ENCODE data around the gene EIF2S2.

The EIF2S2 gene

DNA sequence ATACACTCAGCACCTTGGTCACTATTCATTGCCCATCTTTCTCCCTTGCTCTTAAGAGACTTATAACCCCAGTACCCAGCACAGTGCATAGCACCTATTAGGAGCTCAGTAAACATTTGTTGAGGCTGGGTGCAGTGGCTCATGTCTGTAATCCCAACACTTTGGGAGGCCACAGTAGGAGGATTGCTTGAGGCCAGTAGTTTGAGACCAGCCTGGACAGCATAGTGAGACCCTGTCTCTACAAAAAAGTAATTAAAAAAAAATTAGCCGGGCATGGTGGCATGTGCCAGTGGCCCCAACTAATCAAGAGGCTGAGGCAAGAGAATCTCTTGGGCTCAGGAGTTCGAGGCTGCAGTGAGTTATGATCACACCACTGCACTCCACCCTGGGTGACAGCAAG, 8.2 kb upstream of the EIF2S2 start:
- DNase-seq: no peak

DNA sequence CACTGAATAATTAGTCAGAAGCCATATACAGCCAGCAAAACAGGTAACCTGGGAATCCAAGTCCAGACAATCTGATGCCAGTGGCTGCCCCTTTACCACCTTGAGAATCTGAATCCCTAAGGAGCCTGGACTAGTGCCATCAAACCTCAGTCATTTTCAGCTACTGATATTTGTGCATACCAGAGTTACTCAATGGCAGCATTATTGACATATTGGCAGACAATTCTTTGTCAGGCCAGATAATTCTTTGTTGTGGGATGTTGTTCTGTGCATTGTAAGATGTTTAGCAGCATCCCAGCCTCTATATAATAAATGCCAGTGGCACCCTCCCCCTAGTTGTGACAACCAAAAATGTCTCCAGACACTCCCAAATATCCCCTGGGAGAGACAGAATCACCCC, 3.2 kb upstream of the EIF2S2 start:
- DNase-seq: no peak

DNA sequence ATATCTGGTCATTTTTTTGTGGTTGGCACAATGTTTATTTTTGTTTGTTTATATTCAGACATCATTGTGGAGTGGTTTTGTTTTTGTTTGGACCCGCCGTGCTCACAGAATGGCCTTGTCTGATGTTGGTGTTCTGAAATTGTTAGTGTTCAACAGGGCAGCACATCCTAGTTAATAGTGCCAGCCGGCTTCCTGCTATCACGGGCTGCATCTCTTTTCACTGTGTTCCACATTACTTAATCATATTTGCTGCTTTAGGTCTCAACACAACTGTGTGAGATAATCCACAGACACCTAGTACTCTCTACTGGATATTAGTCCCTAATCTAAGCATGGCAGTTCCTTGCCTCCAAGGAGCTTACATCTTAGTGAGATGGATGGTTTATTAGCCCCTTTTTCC, 2.8 kb upstream of the EIF2S2 start:
- DNase-seq: no peak

DNA sequence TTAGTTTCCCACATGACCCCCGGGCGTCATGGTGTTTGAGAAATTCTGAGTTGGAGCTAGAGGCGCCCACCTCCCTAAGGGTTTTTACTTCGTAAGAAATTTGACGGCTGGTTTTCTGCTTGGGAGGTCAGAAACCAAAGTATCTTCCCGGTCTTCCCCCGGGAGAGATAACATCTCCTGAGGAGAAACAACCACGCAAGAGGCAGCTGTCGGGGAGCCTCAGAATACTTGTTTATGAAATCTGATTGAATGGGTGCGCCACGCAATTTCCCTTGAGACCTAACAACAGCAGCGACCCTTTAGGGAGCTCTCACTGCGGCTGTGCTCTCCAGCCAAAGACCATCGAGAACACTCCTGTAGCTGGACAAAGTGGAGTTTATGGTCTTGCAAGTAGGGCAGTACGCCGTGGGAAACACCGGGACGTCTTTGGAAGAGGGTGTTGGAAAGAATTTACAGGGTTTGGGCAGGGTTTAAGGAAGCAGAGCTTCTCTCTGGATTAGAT, 608 bp upstream of the EIF2S2 start:
- DNase-seq: peak; percentile 34

DNA sequence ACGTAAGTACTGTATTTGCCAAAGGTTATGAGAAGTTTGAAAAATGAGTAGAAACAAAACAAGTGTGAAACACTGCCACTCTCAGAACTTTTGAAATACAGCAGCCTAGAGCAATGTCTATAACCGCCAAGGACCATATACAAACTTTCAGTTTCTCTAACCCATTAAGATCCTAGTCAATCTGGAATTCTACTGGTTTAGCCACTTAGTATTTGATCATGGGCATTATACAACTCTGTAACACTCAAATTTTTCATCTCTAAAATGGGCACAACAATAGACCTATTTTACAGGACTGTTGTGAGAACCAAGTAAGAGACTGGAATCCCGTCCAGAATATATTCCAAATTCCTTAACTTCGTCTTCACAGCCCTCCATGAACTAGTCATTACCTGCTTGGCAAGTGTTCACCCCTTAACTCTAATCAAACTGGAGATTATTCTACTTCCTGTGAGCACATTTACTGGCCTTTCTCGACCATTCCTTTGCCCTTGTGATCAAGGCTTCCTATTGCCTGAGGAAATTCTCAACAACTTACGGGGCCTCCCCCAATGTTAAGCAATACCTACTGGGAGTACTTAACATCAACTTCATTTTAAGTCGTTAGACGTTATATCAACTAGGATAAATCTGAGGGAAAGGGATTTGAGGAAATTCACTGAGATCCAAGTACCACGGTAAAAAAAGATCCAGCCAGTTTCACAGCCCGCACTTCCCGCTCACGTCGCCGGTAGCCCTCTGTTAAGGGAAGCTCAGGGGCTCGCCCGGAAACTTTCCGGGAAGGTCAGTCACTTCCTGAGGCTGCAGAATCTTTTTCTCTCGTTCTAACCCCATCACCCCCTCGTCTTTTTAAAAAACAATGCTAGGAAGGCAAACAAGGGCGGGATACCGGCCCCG, 1.1 kb downstream of the EIF2S2 start:
- DNase-seq: peak; percentile 50

DNA sequence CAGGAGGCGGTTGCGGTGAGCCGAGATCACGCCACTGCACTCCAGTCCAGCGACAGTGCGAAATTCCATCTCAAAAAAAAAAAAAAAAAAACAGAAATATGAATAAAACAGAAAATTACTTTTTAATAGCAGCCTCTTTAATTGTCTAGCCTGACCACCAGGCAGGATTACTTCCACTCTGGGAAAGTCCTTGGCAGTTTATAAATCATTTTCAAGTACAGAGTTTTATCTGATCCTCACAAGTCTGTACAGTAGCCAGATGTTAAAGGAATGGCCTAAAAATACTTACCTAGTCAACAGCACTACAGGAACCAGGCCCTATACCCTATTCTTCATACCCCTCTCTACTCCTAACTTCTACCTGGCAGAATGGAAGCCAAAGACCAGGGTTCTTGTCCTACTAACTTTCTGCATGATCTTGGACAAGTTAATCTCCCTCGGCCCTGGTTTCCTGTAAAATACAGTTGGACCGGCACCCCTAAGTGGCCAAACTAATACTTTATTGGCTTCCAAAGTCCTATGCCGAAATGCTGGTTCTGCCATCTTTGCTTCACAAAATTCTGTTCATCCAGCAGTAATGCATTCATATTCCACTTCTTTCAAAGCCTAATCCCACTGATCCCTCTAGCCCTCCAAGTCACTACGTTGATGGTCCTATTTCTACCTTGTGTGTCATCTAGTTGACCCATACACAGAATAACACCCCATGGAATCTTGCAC, 1.9 kb downstream of the EIF2S2 start:
- DNase-seq: no peak

DNA sequence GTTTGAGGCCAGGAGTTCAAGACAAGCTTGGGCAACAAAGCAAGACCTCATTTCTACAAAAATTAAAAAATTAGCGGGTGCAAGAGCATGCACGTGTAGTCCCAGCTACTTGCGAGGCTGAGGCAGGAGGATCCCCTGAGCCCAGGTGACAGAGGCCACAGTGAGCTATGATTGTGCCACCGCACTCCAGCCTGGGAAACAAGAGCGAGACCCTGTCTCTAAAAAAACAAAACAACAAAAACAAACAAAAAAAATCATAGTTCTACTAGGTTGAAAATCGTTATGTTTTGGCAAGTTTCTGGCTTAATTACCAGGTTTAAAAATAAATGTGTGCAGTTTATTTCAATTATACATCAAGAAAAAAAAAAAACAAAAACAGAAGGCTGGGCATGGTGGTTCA, 2.6 kb downstream of the EIF2S2 start:
- DNase-seq: no peak

DNA sequence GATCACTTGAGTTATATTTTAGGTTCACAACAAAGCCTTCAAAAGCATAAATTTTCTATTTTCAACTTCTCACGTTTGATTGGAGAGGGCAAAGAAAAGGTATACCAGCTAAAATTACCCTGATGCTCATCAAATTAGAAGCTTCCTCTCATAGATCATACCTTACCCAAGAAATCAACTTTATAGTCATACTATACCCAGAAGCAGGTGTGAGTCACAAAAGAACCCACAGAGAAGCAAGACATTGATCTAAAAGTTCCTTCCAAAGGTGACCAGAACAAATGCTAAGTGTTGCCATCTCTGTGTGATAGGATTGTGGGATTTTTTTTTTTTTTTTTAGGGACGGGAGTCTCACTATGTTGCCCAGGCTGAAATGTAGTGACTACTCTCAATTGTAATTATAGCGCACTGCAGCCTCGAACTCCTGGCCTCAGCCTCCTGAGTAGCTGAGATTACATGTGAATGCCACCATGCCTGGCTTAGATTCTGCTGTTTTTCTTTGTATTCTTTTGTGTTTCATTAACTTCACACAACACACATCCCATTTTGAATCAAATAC, 3.3 kb downstream of the EIF2S2 start:
- no peak for DNase-seq

DNA sequence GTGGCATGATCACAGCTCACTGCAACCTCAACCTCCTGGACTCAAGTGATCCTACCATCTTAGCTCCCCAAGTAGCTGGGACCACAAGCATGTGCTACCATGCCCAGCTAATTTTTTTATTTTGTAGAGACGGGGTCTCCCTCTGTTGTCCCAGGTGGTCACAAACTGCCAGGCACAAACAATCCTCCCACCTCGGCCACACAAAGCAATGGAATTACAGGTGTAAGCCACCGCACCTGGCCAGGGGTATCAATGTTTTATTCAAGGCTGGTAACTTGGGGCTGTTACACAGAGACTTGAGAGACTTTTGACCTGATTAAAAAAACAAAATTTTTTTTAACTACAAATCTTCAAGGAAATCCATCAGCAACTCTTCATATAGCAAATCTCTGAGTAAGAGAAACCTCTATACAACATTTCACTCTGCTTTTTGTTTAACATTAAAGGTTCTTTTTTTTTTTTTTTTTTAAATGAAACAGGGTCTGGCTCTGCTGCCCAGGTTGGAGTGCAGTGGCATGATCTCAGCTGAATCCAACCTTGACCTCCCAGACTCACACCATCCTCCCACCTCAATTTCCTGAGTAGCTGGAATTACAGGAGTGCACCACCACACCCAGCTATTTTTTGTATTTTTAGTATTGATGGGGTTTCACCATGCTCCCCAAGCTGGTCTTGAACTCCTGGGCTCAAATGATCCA, 5.9 kb downstream of the EIF2S2 start:
- no peak for DNase-seq

DNA sequence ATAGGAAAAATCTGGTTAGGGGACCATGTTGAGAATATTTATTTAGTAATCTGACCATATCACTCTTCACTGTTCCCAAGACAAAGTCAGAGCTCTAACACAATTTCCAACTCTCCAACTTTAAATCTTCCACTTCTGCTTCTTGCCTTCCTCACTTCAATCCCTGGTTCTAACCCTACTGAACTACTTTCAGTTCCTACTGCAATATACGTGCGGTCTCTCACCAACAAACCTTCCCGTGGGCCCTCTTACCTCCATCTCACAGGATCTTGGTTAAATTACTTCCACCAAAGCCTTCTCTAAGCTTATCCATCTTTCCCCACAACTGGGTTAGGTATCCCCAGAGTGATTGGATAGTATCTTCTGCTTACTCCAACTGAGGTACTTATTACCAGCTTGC, 8.0 kb downstream of the EIF2S2 start:
- no peak for DNase-seq

DNA sequence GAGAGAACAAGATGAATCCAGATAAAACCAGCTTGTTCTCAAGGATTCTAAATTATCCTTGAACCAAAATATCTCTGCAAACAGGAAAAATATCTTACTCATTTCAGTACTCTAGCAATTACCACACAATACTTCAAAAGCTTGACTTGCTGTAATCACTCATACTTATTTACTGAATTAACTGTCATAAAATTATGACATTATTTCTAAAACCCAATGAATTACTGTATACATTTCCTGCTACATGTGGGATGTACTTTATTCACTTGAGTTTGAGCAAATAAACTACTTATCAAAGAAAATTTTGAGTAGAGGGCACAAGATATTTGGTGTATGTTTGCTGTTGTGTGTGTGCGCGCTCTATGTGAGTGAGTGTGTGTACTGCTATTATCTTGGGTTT, 9.7 kb downstream of the EIF2S2 start:
- no peak for DNase-seq

DNA sequence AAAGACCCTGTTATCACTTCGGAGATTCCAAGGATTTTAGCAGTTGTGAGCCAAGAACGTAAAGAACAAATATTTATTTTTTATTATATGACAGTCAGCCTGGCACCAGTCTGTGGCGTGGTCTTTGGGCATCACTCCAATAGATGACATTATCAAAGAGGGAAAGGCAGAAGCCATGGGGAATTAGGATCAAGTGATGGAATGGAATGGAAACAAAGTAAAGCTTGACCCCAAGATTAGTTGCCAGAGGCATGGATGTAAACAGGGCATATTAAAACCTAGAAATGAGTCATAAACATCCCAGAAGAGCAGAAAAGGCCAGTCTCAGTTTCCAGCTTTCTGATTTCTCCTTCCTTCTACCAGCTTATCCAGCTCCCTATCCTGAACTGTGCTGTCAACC, 11.5 kb downstream of the EIF2S2 start:
- DNase-seq: no peak

DNA sequence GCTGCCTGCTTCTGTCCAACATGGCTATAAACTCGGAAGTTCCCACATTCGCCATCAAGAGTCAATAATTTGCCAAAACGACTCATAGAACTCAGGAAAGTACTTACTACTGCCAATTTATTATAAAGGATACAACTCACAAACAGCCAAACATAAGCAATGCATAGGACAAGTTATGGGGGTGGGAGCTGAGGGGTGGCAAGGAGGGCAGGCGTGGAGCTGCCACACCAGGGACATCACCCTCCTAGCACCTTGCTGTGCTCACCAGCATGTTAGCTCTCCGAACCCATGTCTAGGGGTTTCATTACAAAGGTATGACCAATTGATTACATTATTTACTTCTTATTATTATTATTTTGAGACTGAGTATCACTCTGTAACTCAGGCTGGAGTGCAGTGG, 12.4 kb downstream of the EIF2S2 start:
- no peak for DNase-seq

DNA sequence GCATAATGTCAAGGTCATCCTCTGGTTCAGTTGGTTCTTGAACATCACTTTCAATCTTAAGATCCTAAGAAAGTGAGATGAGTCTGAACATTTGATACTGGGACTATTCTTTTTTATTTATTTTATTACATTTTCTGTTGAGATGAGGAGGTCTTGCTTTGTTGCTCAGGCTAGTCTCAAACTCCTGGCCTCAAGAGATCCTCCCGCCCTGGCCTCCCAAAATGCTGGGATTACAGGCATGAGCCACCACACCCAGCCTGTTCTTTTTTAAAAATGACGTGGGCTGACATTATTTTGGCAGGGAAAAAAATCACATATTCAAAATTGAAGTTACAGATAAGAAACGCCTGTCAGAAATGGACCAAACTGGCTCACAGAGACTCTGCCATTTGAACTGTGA, 13.5 kb downstream of the EIF2S2 start:
- no peak for DNase-seq

DNA sequence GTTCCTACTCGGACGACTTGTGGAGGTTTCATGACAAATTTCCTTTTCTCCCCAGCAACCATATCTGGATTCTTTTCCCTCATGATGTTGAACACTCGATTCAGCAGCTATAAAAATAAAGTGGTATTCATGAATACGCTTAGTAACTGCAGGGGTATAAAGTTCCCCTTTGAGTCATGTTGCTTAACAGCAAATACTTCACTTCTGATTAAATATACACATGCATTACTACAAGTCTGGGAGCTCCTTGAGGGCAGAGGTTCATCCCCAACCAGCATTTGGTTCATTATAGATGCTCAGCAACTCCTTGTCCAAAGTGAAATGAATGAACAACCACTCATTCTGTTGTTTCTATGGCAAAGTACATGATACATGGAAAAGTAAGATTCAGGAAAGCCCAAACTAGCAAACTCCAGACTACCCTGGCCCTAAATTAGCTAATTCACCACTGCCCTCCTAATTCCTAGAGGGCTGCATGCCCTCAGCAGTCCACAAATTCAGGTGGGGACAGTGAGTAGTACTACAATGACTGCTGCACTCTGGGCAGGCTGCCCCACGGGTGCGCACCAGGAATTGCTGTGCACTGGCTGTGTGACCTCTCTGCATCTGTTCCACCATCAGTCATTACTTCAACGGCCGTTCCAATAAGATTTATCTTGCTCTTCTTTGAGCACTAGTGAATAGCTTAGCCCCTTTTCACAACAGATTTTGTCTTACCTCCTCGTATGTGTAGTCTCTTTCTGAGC, 15.2 kb downstream of the EIF2S2 start:
- DNase-seq: no peak

DNA sequence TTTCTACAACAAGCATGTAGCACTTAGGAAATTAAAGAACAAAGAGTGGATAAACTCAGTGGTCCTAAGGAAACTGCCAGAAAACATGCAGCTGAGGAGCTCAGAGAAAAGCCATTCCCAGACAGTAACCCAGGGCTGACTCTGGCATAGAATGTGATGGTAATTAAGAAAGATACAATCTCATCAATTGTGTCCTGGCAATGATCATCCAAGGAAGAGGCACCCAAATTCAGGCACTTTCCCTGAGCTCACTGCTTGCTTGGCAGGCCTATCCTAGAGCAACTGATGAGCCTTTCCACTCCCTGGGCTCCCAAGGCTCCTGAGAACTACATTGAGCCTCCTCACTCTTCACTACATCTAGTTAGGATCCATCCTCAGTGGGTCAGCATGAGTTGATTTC, 16.2 kb downstream of the EIF2S2 start:
- no peak for DNase-seq

DNA sequence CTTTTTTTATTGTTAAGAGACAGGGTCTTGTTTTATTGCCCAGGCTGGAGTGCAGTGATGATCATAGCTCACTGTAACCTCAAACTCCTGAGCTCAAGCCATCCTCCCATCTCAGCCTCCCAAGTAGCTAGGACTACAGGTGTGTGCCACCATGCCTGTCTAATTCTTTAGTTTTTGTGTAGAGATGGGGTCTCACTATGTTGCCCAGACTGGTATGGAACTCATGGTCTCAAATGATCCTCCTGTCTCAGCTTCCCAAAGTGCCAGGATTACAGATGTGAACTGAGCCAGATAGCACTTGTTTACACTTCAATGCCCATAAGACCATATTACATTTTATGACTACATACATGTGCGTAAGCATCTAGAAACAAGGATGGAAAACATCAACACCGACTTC, 18.1 kb downstream of the EIF2S2 start:
- no peak for DNase-seq

DNA sequence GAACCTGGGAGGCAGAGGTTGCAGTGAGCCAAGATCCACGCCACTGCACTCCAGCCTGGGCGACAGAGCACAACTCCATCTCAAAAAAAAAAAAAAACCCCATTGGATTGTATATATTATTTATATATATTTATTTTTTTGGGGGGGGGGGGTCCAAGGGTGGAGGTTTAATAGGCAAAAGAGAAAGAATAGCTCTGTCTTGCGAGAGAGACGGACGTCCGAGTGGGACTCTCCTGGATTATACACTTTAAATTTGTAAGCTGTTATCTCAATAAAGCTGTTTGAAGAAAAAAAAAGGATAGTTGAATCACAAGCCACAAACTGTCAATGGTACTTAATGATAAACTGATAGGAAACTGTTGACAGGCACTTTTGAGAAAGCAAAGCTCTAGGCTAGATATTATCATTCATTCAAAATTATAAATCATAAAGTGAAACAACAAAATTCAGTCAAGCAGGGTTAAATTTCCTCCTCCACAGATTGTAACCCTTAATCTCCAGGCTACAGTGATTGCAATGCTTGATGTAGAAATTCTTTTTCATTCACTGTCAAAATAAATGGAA, 20.3 kb downstream of the EIF2S2 start:
- no peak for DNase-seq

DNA sequence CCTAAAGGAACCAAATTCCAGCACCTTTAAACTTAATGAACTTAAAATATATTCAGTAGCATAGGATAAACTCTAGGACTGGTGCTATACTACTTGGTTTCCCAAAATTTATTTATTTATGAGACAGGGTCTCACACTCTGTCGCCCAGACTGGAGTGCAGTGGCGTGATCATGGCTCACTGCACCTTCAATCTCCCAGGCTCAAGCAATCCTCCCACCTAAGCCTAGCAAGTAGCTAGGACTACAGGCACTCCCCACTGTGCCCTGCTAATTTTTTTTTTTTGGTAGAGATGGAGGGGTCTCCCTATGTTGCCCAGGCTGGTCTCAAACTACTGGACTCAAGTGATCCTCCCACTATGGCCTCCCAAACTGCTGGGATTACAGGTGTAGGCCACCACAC, 21.4 kb downstream of the EIF2S2 start:
- DNase-seq: no peak

DNA sequence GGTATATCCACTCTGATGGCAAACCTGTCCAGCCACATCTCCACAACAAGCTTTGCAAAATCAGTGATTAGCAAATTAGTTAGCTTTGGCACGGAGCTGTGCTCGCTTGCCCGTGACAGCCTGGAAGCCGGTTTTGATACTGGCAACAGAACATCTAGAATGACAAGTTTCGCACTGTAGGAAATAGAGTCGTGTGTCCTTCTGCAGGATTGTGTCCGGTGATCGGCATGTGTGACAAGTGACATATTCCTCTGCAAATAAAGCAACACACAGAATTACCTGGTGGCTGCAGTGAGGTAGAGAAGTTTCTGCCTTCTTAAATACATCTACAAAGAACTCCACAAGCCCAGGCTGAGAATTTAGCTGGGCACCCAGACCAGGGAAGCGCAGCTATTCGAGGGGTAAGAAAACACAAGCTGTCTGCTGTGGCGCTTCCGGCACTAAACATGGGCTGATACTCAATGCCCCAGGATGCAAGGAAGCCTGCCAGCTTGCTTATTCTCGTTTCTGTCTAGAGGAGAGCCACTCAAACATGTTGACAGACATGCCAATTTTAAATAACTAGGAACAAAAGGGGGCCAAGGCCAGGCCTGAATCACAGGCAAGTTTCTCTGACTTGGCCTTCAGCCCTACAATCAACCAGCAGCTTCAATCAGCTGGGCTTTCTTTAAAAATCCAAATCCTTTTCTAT, 22.2 kb downstream of the EIF2S2 start:
- no peak for DNase-seq

DNA sequence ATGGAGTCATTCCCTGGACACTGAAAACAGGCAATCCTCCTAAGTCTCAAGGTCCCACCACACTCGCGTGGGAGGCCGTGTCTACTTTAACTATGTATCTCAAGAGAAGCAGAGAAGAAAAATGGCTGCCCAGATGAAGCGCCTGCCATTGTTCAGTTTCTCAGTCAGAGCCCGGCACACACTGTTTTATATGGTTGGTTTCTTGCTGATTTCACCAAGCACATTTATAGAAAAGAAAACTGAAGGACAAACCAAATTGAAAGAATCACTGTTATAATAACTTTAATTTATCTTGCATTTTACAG, 22.9 kb downstream of the EIF2S2 start:
- no peak for DNase-seq
